Hepatocyte (in vitro differentiated cells): ENCODE measurements around the gene PIGN.
A peak's percentile ranks its signal among the peaks of the same experiment; 100 is the strongest.

Experiments
- CTCF ChIP-seq: fragments of 200-600 bp; sonication (generic); IDR thresholded peaks from 2 replicates; pipeline ENCODE4 v1.5.1; 2016; ENCODE audit warnings: antibody characterized with exemption, mild to moderate bottlenecking; ENCODE audit not compliant: poor library complexity
- EZH2 ChIP-seq: fragments of 200-600 bp; sonication (generic); IDR thresholded peaks from 2 replicates; pipeline ENCODE4 v1.6.1; 2016; ENCODE audit warnings: antibody characterized with exemption, mild to moderate bottlenecking, borderline replicate concordance
- EZH2phosphoT487 ChIP-seq: fragments of 200-600 bp; sonication (generic); IDR thresholded peaks from one replicate; pipeline ENCODE4 v1.6.1; 2018; ENCODE audit warnings: antibody characterized with exemption, mild to moderate bottlenecking, low read depth, moderate library complexity; ENCODE audit not compliant: unreplicated experiment, severe bottlenecking

GRCh38 chr18:62131301-62131909, 55.5 kb downstream of the PIGN start:
- TF ChIP-seq CTCF (peak; percentile 96), EZH2phosphoT487 (no peak), EZH2 (no peak)
